Mononuclear cell (primary cell): ENCODE results near the gene MDM2. TPM values are rescaled to one million over a fixed set of nuclear protein-coding genes. Genes with fewer than 3 reads are reported as not detected.

Source experiments
- H3K27me3 ChIP-seq: 2 replicates; pipeline ENCODE4 v1.6.0; 2011; ENCODE audit warnings: low read length, control low read depth; ENCODE audit not compliant: insufficient read depth
- H3K4me1 ChIP-seq: 2 replicates; pipeline ENCODE4 v1.5.1; 2011; ENCODE audit warnings: mild to moderate bottlenecking, low read length, control low read depth; ENCODE audit not compliant: insufficient read depth
- H3K4me3 ChIP-seq: 2 replicates; pipeline ENCODE4 v1.5.1; 2011; ENCODE audit warnings: mild to moderate bottlenecking, low read length, moderate library complexity
- H3K9me3 ChIP-seq: 2 replicates; pipeline ENCODE4 v1.5.1; 2011; ENCODE audit warnings: low read depth, mild to moderate bottlenecking, control low read depth, low read length
- total RNA-seq: library from RNA; depleted of rRNA; stranded (reverse); fragments of >200 nt; gene quantifications from one replicate; pipeline ENCODE4 v1.2.3, GENCODE V29; 2012

MDM2 gene
- total RNA-seq, 1 donor: 109 TPM

DNA sequence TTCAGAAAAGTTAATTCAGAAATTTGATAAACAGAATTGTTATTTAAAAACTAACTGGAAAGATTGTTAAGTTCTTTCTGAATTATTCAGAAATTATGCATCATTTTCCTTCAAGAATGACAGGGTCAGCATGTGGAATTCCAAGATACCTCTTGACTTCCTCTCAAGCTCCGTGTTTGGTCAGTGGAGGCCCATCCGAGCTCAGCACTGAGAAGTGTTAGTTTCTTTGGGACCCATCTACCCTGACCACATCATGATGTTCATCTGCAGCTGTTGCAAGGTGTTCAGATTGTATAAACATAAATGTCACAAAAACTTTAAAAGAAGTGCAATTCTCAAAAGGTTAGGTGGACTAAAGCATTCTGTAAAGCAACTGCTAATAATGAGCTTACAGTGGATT is 33.7 kb downstream of the MDM2 start:
- no peak overlapping the region for H3K4me3 ChIP-seq

DNA sequence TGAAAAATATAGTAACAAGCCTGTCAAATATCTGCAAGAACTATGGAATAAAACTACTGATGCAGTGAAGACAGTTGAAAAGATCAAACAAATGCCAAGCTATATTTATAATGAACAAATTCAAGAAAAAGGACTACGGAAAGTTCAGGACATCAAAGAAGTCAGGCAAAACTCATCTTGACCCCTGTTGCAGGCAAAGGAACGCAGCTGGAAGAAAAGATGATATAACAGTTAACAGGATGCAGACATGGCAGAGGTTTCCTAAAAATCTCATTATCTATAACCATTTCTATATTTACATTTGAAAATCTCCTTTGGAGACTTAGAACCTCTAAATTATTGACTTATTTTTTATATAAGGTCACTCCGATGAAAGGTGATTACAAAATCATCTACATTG is 34.1 kb downstream of the MDM2 start:
- H3K4me3 ChIP-seq: no peak overlapping the region
- H3K4me1 ChIP-seq: no peaks in the 10 kb centered on the region
- no peaks in the 10 kb centered on the region for H3K27me3 ChIP-seq
- no peaks in the 10 kb centered on the region for H3K9me3 ChIP-seq

More for the DNA sequence above, 33.7 kb downstream of the MDM2 start:
- Histone ChIP-seq H3K27me3 (no peaks in the 10 kb centered on the region), H3K9me3 (no peaks in the 10 kb centered on the region), H3K4me1 (no peaks in the 10 kb centered on the region)

DNA sequence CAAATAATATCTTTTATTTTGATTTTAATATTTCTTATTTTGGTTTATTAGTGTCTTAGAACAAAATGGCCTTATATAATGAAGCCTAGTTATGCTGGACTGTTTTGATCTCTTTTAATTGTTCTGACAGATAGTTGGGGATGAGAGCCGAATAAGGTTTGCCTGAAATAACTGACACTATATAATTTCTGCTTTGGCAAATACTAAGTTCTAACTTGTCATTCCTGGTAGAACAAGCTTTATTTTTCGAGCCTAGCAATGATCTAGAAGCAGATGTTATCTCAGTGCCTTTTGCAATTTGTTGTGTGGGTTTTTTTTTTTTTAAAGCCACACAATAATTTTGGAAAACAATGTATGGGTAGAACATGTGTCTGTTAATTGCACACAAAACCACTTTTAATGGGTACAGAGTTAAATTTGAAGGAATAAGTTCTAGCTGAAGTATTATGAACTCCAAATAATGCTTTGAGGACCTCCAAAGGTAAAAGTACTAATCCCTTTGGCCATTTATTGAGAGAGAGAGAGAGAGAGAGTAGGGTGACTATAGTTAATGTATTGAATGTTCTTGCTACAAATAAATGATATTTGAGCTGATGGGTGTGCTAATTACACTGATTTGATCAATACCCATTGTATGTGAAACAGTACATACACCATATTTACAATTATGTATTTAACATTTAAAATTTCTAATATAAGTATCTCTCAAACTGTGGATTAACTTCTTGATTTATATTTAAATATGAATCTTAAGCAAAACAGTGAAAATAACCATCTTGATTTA is 35.0 kb downstream of the MDM2 start:
- Histone ChIP-seq H3K4me3 (no peak overlapping the region), H3K4me1 (no peaks in the 10 kb centered on the region), H3K9me3 (no peaks in the 10 kb centered on the region), H3K27me3 (no peaks in the 10 kb centered on the region)

DNA sequence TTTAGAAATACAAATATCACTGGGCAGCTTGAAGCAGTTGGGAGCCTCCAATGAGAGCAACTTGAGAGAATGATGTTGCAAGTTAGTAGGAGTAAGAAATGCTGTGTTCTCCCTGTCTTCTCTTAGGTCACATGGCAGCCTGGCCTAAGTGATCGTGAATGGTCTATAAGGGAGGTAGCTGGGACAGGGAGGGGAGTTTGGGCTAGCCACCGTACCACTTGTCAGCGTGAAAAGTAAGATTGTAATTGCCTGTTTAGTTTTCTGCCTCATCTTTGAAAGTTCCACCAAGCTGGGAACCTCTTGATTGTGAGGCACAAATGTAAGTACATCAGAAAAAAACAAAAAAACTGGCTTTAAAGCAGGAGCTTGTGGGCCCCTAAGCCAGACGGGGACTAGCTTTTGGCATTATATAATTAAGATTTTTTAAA is 36.4 kb downstream of the MDM2 start:
- Histone ChIP-seq H3K27me3 (no peaks in the 10 kb centered on the region), H3K4me3 (no peak overlapping the region), H3K4me1 (no peaks in the 10 kb centered on the region), H3K9me3 (no peaks in the 10 kb centered on the region)

DNA sequence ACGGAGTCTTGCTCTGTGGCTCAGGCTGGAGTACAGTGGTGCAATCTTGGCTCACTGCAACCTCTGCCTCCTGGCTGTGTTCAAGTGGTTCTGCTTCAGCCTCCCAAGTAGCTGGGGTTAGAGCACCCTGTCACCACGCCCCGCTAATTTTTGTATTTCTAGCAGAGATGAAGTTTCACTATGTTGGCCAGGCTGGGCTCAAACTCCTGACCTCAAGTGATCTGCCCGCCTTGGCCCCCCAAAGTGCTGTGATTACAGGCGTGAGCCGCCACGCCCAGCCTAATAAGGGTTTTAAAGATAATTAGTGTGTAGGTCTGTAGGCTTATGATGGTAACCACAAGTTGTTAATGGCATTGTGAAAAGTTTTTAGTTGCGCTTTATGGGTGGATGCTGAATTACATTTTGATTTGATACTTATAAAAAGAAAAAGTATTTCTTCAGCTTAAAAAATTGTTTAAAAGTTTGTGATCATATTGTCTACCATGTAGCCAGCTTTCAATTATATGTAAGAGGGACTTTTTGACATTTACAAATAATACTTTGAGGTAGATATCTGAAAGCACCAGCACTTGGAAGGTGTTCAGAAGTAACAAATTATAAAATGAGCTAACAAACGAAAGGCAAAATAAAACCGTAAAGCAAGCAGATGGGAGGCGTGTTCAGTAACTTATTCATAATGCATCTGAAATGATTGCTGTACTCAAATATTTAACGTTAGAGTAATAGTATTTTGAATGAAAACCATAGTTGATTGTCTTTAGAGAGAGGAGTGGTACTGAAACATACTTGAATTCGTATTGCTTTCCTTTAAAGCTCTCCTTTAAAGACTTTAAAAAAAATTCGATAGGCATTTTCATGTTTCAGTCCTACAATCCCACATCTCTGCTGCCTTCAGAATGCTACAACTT is 37.1 kb downstream of the MDM2 start:
- Histone ChIP-seq H3K4me1 (no peaks in the 10 kb centered on the region), H3K9me3 (no peaks in the 10 kb centered on the region)

DNA sequence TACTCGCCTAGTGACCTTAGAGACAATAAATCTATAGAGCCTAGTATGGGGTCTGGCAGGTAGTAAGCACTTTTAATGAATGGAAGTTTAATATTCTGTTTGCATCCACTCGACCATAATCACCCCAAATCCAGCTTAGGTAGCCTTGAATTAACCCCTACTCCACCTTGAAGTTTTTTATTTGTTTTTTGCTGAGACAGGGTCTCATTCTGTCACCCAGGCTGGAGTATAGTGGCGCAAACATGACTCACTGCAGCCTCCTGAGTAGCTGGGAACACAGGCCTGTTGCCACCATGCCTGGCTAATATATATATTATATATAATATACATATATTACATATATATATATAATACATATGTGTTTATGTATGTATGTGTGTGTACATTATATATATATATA is 38.8 kb downstream of the MDM2 start:
- H3K9me3 ChIP-seq: no peaks in the 10 kb centered on the region
- no peak overlapping the region for H3K4me3 ChIP-seq
- H3K27me3 ChIP-seq: no peaks in the 10 kb centered on the region
- no peaks in the 10 kb centered on the region for H3K4me1 ChIP-seq

More for the DNA sequence above, 37.1 kb downstream of the MDM2 start:
- H3K4me3 ChIP-seq: no peak overlapping the region
- no peaks in the 10 kb centered on the region for H3K27me3 ChIP-seq

DNA sequence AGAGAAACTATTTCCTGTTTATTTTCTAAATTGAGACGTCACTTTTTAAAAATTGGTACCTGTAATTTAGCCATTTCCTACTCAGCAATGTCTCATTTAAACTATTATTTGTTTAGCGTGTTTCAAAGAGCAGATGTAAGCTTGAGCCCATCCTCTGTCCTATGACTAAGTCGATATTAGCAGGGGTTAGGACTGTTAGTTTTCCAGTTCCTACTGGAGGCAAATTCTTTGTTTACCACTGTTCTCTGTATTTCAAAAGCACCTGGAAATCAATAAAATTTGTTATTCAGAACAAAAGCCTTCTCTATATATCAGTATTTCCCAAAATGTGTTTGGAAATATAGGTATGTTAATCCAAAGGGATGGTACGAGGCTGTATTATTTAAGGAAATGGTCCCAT is 42.4 kb downstream of the MDM2 start:
- Histone ChIP-seq H3K9me3 (no peaks in the 10 kb centered on the region), H3K27me3 (no peaks in the 10 kb centered on the region), H3K4me1 (no peaks in the 10 kb centered on the region), H3K4me3 (no peak overlapping the region)

DNA sequence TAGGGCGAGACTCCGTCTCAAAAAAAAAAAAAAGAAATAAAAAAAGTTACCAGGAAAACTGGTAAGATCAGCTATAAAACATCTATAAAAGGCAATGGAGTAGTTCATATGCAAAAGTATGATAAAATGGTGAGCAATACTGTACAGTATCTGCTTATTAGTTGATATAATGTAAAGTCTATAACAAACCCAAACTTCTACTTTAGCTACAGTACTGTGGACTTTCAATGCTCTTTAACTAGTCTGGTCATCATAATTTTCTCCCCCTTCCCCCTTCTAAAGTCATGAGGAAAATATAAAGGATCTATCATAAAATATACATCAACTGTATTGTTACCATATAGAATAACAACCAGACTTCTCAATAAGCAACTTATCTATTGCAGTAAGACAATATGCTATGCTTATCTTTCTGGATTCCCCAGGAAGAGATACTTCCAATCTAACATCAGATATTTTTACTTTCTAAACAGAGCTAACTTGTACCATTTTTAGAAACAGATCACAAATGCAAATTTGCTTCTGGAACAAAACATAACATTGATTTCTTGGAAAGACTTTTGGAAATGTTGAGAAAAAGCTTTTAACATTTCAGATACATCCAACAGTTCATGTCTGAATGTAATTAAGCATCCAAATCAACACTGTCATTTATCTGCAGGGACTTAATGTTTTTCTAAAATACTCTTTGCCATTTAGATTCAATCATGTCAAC is 43.8 kb downstream of the MDM2 start:
- no peak overlapping the region for H3K4me3 ChIP-seq
- no peaks in the 10 kb centered on the region for H3K4me1 ChIP-seq
- H3K27me3 ChIP-seq: no peaks in the 10 kb centered on the region
- H3K9me3 ChIP-seq: no peaks in the 10 kb centered on the region

DNA sequence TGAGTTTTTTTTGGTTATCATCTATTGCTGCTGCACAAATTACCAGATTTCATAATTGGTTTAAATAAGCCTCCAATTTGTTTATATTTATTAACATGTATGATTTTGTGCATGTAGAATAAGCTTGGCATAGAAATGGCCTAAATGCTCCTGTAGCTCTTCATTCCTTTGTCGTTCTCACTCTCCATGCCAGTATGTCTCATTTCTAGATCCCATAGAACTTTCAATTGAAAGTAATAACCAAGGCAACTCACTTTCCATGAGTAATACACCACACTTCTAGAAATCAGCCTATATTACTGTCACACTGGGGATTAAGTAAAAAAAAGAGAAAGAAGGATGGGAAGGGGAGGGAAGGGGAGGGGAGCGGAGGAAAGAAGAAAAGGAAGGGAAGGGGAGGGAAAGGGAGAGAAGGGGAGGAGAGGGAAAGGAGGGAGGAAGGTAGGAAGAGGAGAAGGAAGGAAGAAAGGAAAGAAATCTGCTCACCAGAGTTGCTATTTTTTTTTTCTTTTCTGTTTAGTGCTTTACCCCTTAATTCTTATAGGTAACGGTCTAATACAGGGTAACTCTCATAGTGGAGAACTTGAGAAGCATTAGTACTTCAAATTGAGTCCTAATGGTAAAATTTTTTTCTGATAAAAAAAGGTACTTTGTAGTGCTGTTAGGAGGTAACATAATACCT is 45.6 kb downstream of the MDM2 start:
- H3K27me3 ChIP-seq: no peaks in the 10 kb centered on the region
- no peak overlapping the region for H3K4me3 ChIP-seq
- H3K9me3 ChIP-seq: no peaks in the 10 kb centered on the region
- no peaks in the 10 kb centered on the region for H3K4me1 ChIP-seq

DNA sequence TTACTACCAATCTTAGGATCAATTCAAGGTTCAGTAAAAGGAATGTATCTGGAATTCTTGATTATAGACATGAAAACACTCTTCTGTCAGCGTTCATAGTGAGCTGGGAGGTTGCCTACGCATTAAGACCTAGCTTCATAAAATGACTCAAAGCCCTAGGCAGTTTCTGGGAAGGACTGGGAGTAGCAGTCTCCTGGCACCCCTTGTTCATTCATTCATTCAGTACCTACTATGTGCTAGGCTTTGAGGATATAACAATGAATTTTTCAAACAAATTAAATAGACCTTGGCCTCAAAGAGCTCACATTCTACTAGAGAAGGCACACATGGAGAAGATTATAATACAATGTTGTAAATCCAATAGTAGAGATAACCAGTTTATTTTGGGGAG is 46.1 kb downstream of the MDM2 start:
- no peaks in the 10 kb centered on the region for H3K27me3 ChIP-seq
- H3K4me1 ChIP-seq: no peaks in the 10 kb centered on the region
- H3K9me3 ChIP-seq: no peaks in the 10 kb centered on the region
- H3K4me3 ChIP-seq: no peak overlapping the region

DNA sequence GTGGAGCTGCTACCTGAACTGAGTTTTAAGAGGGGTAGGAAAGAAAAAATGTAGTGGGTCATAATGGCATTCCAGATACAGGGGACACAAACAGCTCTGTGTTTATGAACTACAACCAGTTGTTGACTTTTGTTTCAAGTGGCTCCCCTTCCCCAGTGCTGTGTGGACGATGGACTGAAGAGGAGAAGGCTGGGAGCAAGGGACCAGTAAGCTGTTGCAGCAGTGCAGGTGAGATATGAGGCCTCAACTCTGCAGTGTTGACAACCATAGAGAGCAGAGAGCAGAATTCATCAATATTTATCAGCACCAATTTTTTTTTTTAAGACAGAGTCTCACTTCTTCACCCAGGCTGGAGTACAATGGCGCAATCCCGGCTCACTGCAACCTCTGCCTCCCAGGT is 46.6 kb downstream of the MDM2 start:
- Histone ChIP-seq H3K4me3 (no peak overlapping the region), H3K9me3 (no peaks in the 10 kb centered on the region), H3K4me1 (no peaks in the 10 kb centered on the region)

DNA sequence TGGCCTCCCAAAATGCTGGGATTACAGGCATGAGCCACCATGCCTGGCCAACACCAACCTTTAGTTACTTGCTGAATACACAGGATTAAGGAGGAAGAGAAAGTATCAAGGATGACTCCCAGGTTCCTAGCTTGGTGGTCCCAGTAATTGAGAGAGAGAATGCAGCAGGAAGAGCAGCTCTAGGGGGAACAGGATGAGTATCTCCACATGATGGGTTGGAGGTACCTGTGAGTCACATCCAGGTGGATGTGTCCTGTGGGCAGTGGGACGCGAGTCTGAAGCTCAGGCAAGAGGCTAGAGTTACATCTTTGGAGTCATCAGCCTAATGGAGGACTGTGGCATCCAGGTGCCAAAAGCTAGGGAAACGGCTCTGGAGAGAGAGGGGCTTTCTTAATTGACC is 47.1 kb downstream of the MDM2 start:
- no peaks in the 10 kb centered on the region for H3K27me3 ChIP-seq
- no peaks in the 10 kb centered on the region for H3K4me1 ChIP-seq
- H3K9me3 ChIP-seq: no peaks in the 10 kb centered on the region
- H3K4me3 ChIP-seq: no peak overlapping the region

More for the DNA sequence above, 46.6 kb downstream of the MDM2 start:
- no peaks in the 10 kb centered on the region for H3K27me3 ChIP-seq

DNA sequence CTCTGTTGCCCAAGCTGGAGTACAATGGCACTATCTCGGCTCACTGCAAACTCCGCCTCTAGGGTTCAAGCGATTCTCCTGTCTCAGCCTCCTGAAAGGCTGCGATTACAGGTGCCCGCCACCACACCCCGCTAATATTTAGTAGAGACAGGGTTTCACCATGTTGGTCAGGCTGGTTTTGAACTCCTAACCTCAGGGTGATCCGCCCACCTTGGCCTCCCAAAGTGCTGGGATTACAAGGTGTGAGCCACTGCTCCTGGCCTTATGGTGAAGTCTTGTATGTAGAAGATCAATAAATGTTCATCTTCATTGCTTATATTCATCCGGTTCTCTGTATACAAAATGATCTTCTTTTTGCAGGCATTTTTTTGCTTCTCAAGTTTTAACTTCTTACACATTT is 47.8 kb downstream of the MDM2 start:
- Histone ChIP-seq H3K4me3 (no peak overlapping the region), H3K4me1 (no peaks in the 10 kb centered on the region), H3K27me3 (no peaks in the 10 kb centered on the region), H3K9me3 (no peaks in the 10 kb centered on the region)

DNA sequence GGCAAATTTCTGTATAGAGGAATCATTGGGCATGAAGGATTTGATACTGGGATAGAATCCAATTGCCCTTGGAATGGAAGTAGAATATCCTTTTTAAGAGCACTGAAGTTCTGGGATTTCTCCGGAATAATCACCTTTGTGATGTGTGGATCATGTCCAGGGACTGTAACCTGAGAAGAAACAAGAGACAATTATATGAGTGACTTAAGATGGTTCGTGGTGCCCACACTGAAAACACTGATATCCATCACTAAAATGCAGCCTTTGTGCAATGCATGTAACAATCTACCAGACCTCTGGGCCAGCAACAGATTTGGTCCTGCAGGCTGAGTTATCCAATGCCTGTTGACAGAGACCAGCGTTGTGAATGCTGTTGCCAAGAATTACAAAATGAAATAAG is 48.5 kb downstream of the MDM2 start:
- Histone ChIP-seq H3K4me3 (no peak overlapping the region), H3K9me3 (no peaks in the 10 kb centered on the region), H3K4me1 (no peaks in the 10 kb centered on the region), H3K27me3 (no peaks in the 10 kb centered on the region)
